OCI-LY7 (cell line): ENCODE measurements around the gene CALD1.

Experiments
- CTCF ChIP-seq: fragments of 200-600 bp; sonication (generic); conservative IDR thresholded peaks from 2 replicates; pipeline ENCODE4 v1.5.1; 2014; ENCODE audit warnings: mild to moderate bottlenecking, antibody characterized with exemption, low read length, moderate library complexity, mixed read lengths
- EZH2phosphoT487 ChIP-seq: fragments of 200-600 bp; sonication (generic); IDR thresholded peaks from 2 replicates; pipeline ENCODE4 v1.6.1; 2018; ENCODE audit warnings: low read depth, borderline replicate concordance, mild to moderate bottlenecking, mixed run types, antibody characterized with exemption, low read length, moderate library complexity, mixed read lengths

DNA sequence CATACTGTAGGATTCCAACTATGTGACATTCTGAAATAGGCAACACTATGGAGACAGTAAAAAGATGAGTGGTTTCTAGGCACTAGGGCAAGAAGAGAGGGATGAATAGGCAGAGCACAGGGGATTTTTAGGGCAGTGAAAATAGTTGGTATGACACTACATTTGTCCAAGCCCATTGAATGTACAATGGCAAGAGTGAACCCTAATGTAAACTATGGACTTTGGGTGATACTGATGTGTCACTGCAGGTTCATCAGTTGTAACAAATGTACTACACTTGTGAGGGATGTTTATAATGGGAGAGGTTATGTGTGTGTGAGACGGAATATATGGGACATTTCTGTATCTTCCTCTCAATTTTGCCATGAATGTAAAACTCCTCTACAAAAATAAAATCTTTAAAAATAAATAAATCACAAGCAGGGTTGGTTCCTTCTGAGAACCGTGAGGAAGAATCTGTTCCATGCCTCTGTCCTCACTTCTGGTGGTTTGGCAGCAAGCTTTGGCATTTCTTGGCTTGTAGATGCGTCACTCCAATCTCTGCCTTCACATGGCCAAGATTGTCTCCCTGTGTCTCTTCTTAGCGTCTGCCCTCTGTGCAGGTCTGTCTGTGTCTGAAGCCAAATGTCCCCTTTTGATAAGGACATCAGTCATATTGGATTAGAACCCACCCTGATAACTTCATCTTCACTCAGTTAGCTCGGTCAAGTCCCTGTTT lies 123.8 kb downstream of the CALD1 start:
- TF ChIP-seq CTCF (no peak), EZH2phosphoT487 (no peak)
